Activated naive CD4-positive, alpha-beta T cell treated with anti-CD3 and anti-CD28 coated beads, Interleukin-2, amount 50 U/mL, for 16 hours (primary cell): ENCODE data around the gene B4GALT3.
A peak's percentile ranks its signal among the peaks of the same experiment; 100 is the strongest.

Experiments used
- DNase-seq: peaks from one replicate; pipeline ENCODE4 v3.0.0-alpha.2; 2020

The B4GALT3 gene

DNA sequence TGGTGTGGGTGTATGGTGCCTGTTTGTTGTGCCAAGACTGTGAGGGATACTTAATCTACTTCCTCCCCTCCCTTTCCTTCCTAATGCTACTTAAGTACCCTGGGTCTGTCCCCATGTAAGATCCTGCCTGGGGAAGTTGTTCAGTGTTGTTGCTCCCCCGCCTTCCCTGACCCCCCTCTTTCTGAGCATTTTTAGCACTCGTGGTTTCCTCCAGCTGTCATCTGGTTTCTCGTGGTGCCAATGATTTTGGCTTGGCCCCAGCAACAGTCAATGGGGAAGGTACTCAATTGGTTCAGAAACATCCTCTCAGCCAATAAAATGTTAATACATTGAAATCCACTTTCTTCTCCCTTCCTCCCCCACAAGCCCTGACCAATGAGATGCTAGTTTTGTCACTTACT, 8.0 kb upstream of the B4GALT3 start:
- DNase-seq = peak; percentile 66

DNA sequence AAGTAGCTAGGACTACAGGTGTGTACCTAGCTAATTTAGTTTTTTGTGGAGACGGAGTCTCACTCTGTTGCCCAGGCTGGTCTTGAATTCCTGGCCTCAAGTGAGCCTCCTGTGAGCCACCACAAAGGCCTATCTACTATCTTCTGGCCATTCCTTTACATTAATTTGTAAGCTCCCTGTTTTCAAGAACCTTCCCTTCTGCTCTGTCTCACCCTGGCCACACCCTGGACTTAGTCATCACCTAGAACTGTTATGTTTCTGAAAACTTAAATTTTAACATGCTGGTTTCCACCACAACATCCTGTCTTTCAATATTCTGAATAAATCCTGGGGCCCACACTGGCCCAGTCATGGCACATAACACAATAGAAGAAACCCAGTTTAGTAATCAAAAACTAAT, 4.9 kb upstream of the B4GALT3 start:
- peak; percentile 65 for DNase-seq

DNA sequence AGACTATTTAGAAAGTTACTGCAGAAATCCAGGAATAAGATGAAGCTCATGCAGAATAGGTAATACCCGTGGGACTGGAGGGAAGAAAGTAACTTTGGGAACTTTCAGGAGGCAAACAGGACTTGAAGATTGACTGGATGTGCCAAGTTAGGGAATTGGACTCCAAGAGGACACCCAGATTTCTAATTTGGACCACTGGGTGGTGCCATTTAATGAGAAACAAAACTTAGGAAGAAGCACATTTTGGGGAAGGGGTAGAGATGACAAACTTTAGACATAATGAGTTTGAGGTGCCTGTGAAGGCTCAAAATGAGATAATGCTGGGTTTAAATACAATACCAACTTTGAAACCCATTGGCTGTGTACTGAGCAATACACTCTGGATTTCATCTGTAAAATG, 3.3 kb upstream of the B4GALT3 start:
- no peak for DNase-seq

DNA sequence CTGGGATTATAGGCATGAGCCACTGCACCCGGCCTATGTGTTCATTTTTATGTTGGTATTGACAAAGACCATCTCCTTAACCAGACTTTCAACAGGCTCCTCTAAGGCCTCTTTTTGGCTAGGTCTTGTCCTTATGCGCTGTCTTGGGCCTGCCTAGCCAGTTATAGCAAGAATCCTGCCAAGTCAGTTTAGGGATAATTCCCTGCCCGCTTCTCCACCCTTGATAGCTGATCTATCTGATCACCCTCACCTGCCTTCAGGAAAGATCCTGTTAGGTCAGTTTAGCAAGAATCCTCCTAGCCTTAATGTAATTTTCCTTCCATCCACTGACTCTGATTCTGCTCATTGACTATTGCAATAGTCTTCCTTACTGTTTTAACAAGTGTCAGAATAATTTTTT, 2.4 kb upstream of the B4GALT3 start:
- no peak for DNase-seq

DNA sequence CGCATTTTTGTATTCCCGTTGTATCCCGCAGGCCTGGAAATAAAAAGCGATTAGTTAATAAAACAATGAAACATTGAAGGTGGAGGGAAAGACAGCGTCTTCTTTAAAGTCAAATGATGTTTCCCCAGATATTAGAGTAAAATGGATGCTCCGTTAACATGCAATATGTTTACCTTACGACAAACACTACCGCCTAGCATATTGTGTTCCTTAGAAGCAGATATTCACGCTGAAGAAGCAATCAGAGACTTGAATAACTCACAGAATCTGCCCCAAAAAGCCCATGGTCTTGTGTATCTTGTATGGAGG, 583 bp upstream of the B4GALT3 start:
- DNase-seq = no peak

DNA sequence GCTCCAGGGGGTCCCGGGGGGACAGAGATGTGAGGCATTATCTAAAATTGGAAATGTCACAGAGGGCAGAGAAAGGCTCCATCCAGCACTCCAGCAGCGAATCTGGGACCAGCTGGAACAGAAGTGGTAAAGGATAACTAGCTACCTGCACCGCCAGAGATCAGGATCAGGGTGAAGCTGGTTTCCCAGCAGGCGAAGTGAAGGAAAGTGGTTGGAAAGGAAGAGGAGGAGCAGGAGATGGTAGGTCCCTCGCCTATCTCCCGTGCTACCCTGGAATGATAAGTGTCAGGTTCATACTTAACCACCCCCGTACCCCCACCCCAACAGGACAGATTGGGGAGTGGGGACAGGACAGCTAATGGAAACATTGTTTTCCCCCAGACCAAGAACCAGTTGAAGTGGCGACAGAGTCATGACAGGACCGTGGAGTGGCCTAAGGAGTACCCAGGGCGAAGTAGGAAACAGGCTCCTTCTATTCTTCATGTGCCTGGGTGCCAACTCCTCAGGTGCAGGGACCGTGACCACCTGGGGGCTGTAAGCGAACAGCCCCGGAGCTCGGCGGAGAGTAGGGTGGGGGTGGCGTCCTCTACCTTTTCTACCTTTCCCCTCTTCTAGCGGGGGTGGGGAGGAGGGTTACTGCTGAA, 717 bp downstream of the B4GALT3 start:
- DNase-seq = no peak

DNA sequence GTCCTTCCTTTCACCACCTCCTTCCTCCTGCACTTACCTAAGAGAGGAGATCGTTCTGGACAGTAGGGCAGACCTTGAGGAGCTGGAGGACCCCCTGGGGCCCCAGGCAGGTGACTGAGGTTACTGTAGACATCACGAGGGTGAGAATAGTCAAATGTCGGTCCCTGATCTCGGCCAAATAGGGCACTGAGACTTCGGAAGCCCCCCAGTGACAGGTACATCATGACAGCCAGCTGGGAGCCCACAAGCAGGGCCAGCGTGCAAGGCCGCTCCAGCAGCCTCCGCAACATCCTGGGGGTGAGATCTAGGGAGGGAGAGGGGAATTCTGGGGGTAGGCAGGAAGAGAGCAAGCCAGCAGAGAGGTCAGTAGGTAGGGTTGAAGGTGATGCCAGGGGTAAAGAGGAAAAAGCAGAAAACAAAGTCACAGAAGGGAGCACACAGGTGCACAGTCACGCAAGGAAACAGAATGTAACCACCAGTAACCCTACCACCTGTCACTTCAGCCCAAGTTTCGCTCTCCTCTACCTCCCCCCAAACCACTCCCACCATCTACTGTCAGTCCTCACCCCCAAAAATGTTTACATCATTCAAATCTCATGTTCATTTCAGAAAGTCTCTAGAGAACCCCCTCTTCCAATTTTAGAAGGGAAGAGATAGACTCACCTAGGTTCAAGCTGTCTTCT, 1.4 kb downstream of the B4GALT3 start:
- no peak for DNase-seq

DNA sequence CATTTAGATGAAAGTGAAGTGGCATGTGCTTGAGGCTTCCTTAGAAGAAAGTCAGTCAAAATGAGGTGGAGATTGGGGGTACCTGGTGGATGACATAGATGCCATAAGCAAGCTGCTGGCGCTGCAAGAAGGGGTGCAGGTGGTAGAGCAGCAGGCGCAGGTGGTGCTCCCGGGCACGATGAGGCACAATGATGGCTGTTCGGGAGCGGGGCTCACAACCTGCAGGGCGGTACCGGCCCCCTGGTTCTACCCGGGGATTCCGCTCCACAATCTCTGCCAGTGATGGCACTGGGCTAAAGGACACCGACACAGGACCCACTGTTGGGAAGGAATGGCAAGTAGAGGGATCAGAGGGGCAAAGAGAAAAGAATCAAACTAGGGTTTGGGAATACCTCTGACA, 2.4 kb downstream of the B4GALT3 start:
- DNase-seq = no peak

DNA sequence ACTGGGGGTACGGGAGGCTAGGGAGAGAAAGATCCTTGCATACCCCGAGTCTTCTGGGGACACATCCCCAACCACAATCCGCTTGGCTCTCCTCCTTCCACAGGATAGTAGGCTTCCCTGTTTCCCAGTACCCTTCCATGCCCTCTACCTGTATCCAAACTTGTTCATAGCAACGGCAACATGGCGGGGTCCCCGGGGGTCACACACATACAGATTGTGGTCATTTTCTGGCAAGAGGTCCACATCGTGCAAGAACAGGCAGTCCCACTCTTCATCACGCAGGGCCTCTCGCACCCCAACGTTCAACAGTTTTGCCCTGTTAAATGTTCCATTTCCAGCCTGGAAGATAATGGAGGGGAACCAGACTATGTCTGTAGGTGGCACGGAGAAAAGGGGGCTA, 3.6 kb downstream of the B4GALT3 start:
- DNase-seq = no peak

DNA sequence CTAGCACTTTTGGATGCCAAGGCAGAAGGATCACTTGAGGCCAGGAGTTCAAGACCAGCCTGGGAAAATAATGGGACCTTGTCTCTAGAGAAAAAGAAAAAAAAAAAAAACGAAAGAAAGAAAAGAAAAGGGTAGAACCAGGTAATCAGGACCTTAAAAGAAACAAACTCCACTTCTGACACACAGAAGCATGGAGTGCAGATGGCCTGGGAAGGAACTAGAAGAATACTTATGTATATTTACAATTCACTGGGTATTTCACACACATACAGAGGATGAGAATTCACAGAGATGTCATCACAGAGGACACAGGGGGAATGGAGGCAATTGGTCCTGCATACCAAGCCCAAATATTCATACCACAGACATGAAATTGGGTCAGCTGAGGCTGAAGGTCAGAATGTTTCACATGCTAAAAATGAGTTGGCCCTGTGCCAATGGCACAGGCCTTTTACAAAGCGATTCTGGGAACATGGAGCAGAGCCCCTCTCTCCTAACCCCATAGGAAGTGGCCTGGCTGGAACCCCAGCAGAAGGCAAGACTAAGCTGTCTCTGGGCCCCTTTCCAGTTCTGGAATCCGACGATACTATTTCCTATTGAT, 4.4 kb downstream of the B4GALT3 start:
- DNase-seq = no peak

DNA sequence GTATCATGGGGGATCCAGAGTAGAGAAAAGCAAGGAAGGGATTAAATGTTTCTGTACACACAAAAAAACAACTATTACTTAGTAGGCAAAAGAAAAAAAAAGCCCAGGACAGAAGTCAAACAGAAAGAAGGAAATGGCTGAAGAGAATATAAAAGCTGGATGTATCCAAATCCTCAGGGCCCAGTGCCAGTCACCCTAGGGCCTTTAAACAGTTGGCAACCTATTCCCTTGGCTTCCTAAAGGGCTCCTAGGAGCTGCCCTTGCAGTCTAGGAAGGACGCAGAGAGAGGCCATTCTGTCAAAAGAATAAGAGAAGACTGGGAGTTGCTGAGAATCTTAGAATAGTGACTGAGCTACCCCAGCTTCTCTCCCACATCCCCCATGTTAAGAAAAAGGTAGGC, 5.0 kb downstream of the B4GALT3 start:
- no peak for DNase-seq

DNA sequence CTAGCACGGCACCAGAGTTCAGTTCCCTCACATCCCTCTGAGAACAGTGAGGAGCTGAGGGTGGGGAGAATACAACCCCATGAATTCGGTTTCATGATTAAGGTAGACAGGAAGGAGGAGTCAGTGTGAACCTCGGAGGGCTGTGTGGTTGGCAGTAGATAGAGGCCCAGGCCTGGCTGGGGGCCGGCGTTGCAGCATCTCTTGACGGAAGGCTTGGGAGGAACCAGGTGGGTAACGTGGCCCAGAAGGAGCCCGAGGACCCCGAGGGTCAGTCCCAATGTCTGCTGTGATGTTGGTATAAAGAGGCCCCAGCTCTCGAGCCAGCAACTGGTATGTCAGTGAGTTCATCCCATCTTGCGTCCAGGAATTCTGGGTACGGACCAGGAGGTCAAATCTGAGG, 5.6 kb downstream of the B4GALT3 start:
- no peak for DNase-seq

DNA sequence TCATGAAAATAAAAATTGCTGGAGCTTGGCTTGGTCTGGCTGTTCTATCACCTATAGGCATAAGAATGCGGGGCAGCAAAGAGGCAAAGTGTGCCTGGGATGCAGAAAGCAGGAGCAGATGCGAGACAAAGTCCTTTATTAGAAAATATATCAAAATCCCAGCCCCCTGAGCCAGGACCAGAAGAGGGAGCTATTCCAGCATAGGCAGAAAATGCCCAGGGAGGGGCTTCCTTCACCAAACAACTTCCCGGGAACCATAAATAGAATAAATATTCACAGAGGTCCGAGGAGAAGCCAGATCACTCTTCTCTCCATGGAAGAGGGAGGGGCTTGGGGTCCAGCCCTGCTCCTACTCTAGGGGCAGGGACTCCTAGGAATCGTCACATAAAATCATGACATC, 6.1 kb downstream of the B4GALT3 start:
- DNase-seq = no peak

DNA sequence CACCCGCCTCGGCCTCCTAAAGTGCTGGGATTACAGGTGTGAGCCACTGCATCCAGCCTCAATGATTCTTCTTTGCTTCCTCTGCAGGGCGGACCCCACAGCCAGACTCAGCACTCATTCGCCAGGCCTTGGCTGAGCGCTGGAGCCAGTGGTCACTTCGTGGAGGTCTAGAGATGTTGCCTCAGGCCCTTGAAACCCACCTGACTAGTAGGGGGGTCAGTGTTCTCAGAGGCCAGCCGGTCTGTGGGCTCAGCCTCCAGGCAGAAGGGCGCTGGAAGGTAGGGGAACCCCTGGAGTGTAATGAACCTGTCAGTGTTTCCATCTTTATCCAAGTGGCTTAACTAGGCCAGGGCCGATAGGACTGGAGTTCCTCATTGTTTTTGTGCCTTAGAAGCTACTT, 8.4 kb downstream of the B4GALT3 start:
- DNase-seq = no peak

DNA sequence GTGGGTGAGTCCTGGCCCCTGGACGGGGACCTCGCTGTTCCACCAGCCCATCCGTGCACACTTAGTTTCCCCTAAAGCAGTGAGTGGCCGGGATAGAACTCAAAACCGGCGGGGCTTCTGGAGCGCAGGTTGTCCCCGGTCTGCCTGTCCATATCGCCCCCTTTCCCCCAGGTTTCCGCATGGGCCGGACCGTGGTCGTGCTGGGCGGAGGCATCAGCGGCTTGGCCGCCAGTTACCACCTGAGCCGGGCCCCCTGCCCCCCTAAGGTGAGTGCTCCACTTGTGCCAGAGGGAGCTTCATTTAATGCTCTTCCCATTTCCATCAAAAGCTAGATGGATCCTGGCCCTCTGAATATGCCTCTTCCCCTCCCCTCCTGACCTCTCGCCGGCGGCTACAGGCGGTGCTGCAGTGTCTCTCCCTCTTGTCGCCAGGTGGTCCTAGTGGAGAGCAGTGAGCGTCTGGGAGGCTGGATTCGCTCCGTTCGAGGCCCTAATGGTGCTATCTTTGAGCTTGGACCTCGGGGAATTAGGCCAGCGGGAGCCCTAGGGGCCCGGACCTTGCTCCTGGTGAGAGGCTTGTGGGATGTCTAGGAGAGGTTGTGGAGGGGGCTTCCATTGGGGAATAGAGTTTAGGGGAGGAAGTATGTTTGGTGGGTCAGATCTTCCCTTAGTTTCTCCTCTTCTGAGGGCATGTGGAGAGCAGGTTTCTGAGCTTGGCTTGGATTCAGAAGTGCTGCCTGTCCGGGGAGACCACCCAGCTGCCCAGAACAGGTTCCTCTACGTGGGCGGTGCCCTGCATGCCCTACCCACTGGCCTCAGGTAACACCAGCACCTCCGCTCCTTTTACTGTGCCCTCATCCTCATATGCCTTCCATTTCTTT, 10.4 kb downstream of the B4GALT3 start:
- no peak for DNase-seq

DNA sequence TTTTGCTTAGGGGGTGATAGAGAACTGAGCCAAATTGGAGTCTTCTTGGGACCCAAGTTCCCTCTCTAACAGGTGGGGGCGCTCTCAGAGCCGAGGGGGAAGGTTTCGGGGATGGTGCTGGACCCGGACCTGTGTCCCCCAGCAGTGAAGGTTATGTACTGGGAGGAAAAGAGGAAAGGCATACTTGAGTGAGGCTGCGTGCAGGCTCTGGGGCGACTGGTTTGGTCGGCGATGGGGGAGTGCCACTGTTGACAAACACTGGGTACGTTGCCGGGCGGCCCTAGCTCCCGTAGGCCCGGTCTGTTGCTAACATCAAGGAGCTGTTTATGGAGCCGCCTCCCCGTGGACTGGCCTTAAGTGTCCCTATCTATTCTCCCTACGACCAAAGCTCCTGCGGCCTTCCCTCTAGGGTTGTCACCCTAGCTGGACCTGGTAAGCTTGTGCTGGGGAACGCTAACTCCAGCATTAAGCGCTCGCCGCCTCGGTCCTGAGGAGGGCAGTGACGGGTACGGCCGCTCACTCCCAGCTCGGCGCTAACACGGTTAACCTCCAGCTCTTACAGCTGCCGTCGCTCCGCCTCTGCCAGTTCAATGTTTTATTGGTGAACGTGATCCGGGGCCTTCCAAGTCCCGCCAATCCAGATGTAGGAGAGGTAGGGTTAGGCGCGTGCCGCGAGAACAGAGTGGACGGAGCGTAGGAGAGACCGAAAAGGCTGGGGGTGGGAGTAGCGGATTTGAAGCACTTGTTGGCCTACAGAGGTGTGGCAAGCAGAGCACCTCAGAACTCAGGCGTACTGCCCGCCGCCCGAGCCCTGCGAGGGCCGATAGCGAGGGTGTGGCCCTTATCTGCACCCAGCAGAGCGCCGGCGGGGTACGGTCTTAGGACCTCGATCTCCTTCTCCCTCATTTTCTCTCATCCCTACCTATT, 11.3 kb downstream of the B4GALT3 start, which contains the start of gene PPOX:
PPOX (plus strand) TSS at position 685 of the 927 bp plus-strand sequence. CDS start 422 bp downstream, outside the sequence.
- peak; percentile 88 for DNase-seq

DNA sequence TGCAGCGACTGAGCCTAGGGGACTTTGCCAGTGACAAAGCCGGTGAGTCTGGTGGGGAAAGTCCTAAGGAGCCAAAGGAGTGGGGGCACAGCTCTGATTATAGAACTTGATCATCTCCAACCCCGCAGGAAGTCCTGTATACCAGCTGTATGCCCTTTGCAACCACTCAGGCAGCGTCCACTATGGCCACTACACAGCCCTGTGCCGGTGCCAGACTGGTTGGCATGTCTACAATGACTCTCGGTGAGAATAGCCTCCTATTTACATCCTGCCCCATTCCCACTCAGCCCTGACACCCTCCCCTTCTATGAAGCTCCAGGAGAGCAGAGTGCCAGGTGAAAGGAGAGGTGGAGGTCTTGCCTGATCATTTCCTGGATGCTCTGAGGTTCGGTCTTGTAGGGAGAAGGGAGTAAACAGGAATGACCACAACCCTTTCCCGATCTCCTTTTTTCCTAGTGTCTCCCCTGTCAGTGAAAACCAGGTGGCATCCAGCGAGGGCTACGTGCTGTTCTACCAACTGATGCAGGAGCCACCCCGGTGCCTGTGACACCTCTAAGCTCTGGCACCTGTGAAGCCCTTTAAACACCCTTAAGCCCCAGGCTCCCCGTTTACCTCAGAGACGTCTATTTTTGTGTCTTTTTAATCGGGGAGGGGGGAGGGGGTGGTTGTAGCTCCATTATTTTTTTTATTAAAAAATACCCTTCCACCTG, 12.3 kb downstream of the B4GALT3 start:
- no peak for DNase-seq

DNA sequence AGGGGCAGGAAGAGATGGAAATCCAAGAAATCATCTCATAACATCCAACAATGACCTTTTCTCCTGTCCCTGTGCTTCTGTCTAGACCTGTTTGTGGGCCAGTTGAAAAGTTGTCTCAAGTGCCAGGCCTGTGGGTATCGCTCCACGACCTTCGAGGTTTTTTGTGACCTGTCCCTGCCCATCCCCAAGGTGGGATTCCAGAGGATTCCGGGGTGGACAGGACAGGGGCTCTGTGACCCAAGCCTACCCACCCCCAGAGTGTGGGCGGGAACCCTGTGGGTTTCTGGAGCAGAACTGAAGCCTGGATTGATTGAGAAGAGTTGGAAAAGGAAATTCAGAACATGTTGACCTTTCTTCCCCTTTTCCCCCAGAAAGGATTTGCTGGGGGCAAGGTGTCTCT, 13.5 kb downstream of the B4GALT3 start:
- DNase-seq = no peak

DNA sequence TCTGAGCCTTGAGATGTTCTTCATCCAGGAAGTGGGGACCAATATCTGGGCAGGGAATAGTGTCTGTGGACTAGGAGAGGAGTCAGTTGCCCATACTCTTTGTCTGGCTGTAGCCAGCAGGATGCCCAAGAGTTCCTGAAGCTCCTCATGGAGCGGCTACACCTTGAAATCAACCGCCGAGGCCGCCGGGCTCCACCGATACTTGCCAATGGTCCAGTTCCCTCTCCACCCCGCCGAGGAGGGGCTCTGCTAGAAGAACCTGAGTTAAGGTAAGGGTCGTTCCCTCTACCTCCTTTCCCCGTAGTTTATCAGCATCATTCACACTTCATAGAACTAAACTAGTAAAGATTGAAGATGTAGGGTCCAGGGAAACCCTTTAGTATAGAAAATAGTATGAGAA, 14.5 kb downstream of the B4GALT3 start:
- no peak for DNase-seq

DNA sequence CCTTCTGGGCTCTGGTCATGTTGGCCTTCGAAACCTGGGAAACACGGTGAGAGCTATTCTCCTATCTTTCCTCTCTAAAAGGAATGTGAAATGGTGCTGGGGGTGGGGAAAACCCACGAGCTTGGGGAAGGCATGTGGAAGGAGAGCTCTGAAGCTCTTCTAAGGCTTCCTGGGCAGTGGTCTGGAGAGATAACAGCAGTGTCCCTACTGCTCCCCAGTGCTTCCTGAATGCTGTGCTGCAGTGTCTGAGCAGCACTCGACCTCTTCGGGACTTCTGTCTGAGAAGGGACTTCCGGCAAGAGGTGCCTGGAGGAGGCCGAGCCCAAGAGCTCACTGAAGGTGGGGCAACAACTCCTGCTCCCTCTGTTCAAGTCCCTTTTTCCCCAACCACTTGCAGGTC, 15.3 kb downstream of the B4GALT3 start:
- no peak for DNase-seq

DNA sequence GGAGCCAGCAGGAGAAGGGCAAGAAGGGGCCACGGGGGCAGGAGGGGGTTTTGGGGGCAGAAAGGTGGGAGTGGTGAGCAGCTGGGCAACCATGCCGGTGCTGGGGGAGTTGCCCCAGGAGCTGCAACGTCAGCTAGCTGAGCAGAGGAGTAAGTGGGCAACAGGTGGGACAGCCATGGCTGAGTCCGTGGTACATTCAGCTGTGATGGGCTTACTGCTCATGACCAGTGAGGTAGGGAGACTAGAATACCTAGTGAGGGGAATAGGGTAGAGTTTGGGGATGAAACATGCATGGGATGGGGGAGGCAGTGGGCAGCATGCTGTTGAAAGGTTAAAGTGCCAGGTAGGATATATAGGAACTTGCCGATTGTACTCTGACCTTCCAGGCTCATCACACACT, 15.7 kb downstream of the B4GALT3 start:
- no peak for DNase-seq

DNA sequence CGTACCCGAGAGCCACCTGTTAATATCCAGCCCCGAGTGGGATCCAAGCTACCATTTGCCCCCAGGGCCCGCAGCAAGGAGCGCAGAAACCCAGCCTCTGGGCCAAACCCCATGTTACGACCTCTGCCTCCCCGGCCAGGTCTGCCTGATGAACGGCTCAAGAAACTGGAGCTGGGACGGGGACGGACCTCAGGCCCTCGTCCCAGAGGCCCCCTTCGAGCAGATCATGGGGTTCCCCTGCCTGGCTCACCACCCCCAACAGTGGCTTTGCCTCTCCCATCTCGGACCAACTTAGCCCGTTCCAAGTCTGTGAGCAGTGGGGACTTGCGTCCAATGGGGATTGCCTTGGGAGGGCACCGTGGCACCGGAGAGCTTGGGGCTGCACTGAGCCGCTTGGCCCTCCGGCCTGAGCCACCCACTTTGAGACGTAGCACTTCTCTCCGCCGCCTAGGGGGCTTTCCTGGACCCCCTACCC, 16.6 kb downstream of the B4GALT3 start:
- no peak for DNase-seq
